Hematopoietic multipotent progenitor cell (in vitro differentiated cells): ENCODE data around the gene ALDH1L1. TPM values are rescaled to one million over a fixed set of nuclear protein-coding genes. Genes with fewer than 3 reads are reported as not detected.
A peak's percentile ranks its signal among the peaks of the same experiment; 100 is the strongest.

Experiments
- DNase-seq, 3 donors: peaks; one replicate each; pipeline ENCODE4 v3.0.0-alpha.2; 2011 to 2015; ENCODE audit warnings: low read depth in 2 of 3, low spot score in 2 of 3
- total RNA-seq: library from RNA; depleted of rRNA; stranded (reverse); fragments of >200 nt; gene quantifications from one replicate; pipeline ENCODE4 v1.2.3, GENCODE V29; 2012

Gene ALDH1L1
- total RNA-seq, 1 donor: under 0.01 TPM

GRCh38 chr3:126197343-126197742 is 17.0 kb upstream of the ALDH1L1 start:
- no peak for DNase-seq

GRCh38 chr3:126194713-126195305 is 14.4 kb upstream of the ALDH1L1 start:
- peak in 1 of 3 donors; percentile 27 for DNase-seq

- no peak for DNase-seq
These were observed 10.9 kb upstream of the ALDH1L1 start for GRCh38 chr3:126191246-126191645.

GRCh38 chr3:126187920-126188319 is 7.5 kb upstream of the ALDH1L1 start:
- no peak for DNase-seq

- DNase-seq: no peak
These were observed 6.4 kb upstream of the ALDH1L1 start for GRCh38 chr3:126186749-126187148.

GRCh38 chr3:126186271-126186670 is 5.9 kb upstream of the ALDH1L1 start:
- DNase-seq: no peak

- DNase-seq: peak in 1 of 3 donors; percentile 6
These were observed 4.1 kb upstream of the ALDH1L1 start for GRCh38 chr3:126184465-126185000.

GRCh38 chr3:126181398-126181725 is 976 bp upstream of the ALDH1L1 start:
- no peak for DNase-seq

- DNase-seq: no peak
These were observed 435 bp downstream of the ALDH1L1 start for GRCh38 chr3:126179825-126180476.

- DNase-seq: no peak
These were observed 10.2 kb downstream of the ALDH1L1 start for GRCh38 chr3:126170073-126170777.

- no peak for DNase-seq
These were observed 12.8 kb downstream of the ALDH1L1 start for GRCh38 chr3:126167566-126167965.

- DNase-seq: no peak
These were observed 14.4 kb downstream of the ALDH1L1 start for GRCh38 chr3:126166009-126166408.

GRCh38 chr3:126161309-126161708 is 19.1 kb downstream of the ALDH1L1 start:
- no peak for DNase-seq

- no peak for DNase-seq
These were observed 19.9 kb downstream of the ALDH1L1 start for GRCh38 chr3:126160243-126161210.

GRCh38 chr3:126159476-126159875 is 20.9 kb downstream of the ALDH1L1 start:
- no peak for DNase-seq

- no peak for DNase-seq
These were observed 21.4 kb downstream of the ALDH1L1 start for GRCh38 chr3:126158912-126159454.

- no peak for DNase-seq
These were observed 22.1 kb downstream of the ALDH1L1 start for GRCh38 chr3:126158016-126158911.

GRCh38 chr3:126157083-126157768 is 23.2 kb downstream of the ALDH1L1 start:
- DNase-seq: no peak

GRCh38 chr3:126156468-126156867 is 23.9 kb downstream of the ALDH1L1 start:
- no peak for DNase-seq
